ENCODE measurements around the gene PBXIP1.
"Not testable (repeated sequence)": the region's sequence is repeated elsewhere in the genome, so short reads cannot be mapped to it uniquely, and the experiment has no call there.

Gene PBXIP1

GRCh38 chr1:154935749-154936554 is 19.9 kb downstream of the PBXIP1 start:
- DNase-seq = no peak

- no peak for DNase-seq
These were observed 21.4 kb downstream of the PBXIP1 start for GRCh38 chr1:154934358-154934948.

- no peak for DNase-seq
These were observed 23.9 kb downstream of the PBXIP1 start for GRCh38 chr1:154931940-154932487.

- DNase-seq = no peak
These were observed 29.7 kb downstream of the PBXIP1 start for GRCh38 chr1:154926201-154926600.

- no peak for DNase-seq
These were observed 30.3 kb downstream of the PBXIP1 start for GRCh38 chr1:154925335-154926170.

GRCh38 chr1:154923695-154924094 is 32.2 kb downstream of the PBXIP1 start:
- DNase-seq = no peak

- DNase-seq = no peak
These were observed 42.6 kb downstream of the PBXIP1 start for GRCh38 chr1:154913273-154913672.

- no peak for DNase-seq
These were observed 43.1 kb downstream of the PBXIP1 start for GRCh38 chr1:154912755-154913154.

GRCh38 chr1:154911691-154912550 is 44.0 kb downstream of the PBXIP1 start:
- no peak for DNase-seq

- no peak for DNase-seq
These were observed 45.0 kb downstream of the PBXIP1 start for GRCh38 chr1:154910851-154911250.

GRCh38 chr1:154908937-154909336 is 47.0 kb downstream of the PBXIP1 start:
- DNase-seq = no peak

GRCh38 chr1:154908129-154908528 is 47.8 kb downstream of the PBXIP1 start:
- not testable (repeated sequence) for DNase-seq

- no peak for DNase-seq
These were observed 49.2 kb downstream of the PBXIP1 start for GRCh38 chr1:154906621-154907081.

GRCh38 chr1:154902938-154903566 is 52.8 kb downstream of the PBXIP1 start:
- DNase-seq = no peak

GRCh38 chr1:154901591-154901990 is 54.3 kb downstream of the PBXIP1 start:
- no peak for DNase-seq

GRCh38 chr1:154899041-154899440 is 56.9 kb downstream of the PBXIP1 start:
- no peak for DNase-seq

- DNase-seq = no peak
These were observed 59.1 kb downstream of the PBXIP1 start for GRCh38 chr1:154896771-154897286.

GRCh38 chr1:154895798-154896197 is 60.1 kb downstream of the PBXIP1 start:
- no peak for DNase-seq
